Right kidney (tissue), 1 donor: ENCODE measurements around the gene MYL4.
"Not testable (repeated sequence)": the region's sequence is repeated elsewhere in the genome, so short reads cannot be mapped to it uniquely, and the experiment has no call there.

Experiments
- DNase-seq: peaks from one replicate; pipeline ENCODE4 v3.0.0-alpha.2; 2016

MYL4 gene

DNA sequence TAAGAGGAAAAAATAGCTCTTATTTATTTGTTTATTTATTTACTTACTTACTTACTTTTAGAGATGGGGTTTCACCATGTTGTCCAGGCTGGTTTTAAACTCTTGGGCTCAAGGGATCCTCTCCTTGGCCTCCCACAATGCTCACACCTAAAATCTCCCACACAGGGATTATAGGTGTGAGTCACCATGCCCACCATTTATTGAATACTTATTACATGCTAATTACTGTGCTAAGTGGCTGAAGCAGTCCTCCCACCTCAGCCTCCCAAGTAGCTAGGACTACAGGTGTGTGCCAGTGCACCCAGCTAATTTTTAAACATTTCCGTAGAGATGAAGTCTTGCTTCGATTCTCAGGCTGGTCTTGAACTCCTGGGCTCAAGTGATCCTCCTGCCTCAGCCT lies 33.5 kb downstream of the MYL4 start:
- no peak for DNase-seq

- no peak for DNase-seq
Observed at GRCh38 chr17:47243737-47244598, 34.8 kb downstream of the MYL4 start.

- no peak for DNase-seq
Observed at GRCh38 chr17:47244697-47245096, 35.5 kb downstream of the MYL4 start.

- DNase-seq = no peak
Observed at GRCh38 chr17:47246120-47246519, 37.0 kb downstream of the MYL4 start.

DNA sequence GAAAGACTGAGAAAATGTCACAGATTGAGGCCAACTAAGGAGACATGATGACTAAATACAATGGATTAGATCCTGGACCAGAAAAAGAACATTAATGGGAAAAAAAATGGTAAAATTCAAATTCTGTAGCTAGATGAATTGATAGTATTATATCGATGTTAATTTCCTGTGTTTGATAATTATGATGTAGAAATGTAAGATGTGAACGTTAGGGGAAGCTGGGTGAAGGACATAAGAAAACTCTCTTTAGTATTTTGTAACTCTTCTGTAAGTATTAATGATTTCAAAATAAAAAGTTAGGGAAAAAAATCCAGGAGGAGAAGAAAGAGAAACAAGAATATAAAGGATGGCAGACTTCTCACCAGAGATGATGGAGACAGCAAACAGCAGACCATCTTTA lies 41.7 kb downstream of the MYL4 start:
- no peak for DNase-seq

DNA sequence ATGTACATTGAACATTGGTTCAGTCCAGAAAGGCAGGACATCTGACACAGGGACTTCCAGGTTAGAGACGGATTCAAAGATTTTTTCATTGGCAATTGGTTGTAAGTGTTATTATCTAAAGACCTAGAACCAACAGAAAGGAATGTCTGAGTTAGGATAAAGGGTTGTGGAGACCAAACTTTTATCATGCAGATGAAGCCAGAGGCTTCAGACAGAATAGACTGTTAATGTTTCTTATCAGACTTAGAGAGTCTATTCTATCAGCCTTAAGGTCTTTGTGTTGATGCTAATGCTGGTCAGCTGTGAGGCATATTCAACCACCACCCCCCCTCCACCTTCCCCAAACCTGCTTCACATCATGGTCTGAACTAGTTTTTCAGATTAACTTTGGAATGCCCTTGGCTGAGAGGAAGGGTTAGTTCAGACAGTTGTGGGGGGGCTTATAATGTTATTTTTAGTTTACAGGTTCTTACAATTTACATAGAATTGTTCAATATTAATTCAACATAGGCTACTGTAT lies 42.3 kb downstream of the MYL4 start:
- no peak for DNase-seq

DNA sequence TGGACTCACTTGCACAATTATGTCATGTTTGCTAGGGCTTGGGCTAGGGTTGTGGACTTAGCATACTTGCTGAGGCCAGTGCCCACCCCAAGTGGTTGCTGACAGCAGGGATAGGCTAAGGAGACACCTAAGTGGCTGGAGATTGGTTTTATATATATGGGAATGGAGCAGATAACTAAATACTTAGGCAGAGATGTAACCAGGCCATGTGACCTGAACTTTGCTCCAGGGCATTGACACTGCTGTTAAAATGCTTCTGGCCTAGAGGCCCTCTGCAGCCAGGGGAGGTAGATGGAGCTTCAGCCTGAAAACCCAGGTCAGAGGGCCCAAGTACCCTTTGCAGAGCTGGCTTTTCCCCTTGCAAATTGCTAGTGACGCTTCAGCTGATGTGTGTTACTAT lies 43.1 kb downstream of the MYL4 start:
- no peak for DNase-seq

GRCh38 chr17:47252766-47253512 lies 43.8 kb downstream of the MYL4 start:
- no peak for DNase-seq

DNA sequence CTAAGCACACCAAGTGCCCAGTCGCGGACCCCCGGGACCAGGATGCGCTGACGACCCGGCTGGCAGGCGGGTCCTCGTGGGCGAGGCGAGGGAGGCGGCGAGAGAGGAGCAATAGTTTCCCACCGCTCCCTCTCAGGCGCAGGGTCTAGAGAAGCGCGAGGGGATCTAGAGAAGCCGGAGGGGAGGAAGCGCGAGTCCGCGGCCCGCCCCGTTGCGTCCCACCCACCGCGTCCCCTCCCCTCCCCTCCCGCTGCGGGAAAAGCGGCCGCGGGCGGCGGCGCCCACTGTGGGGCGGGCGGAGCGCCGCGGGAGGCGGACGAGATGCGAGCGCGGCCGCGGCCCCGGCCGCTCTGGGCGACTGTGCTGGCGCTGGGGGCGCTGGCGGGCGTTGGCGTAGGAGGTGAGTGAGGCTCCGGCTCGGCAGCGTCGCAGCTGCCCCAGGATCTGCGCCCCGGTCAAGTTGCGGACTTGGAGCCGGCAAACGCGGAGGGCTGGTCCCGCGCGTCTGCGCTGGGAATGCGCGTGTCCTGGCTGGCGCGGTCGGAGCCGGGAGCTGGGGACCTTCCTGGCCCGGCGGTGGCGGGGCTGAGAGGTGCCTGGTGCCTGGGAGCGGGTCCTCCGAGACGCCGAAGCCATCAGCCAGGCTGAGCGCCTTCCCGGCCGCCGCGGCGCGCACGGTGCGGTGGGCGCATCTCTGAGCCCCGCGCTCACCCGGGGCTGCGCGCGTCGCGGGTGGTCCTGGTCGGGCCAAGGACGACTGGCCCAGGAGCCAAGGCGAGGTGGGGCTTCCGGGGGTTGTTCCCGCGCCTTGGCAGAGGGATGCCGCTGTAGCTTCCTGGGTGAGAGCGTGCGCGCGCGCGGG lies 44.6 kb downstream of the MYL4 start, which contains the start of gene ITGB3:
TSS of gene ITGB3 (plus strand) at position 287 of the 862 bp plus-strand sequence. CDS start at position 322, 35 bp downstream.
- peak; percentile 85 for DNase-seq

DNA sequence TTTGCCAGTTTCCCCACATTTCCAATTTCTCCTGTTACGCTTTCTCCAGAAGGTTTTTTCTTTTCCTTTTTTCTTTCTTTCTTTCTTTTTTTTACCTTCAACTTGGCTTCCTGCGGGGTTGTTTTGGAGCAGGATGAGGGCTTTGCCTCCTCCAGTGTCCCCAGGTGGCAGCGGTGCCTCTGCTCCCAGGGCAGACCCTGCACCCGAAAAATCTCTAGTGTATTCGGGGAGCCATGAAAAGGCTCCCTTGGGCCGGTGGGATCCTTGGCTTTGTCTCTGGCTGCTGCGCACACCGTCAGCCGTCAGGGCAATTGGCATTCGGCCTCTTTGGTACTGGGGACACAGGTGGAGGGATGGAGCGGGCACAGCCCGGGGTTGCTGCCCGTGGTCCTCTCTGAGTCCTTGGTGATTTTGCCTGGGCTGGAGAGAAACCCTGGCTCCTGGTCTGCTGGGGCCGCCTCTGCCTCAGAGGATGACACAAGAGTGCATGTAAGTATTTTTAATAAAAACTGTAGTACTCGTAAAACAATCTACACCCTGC lies 45.3 kb downstream of the MYL4 start:
- DNase-seq = no peak

DNA sequence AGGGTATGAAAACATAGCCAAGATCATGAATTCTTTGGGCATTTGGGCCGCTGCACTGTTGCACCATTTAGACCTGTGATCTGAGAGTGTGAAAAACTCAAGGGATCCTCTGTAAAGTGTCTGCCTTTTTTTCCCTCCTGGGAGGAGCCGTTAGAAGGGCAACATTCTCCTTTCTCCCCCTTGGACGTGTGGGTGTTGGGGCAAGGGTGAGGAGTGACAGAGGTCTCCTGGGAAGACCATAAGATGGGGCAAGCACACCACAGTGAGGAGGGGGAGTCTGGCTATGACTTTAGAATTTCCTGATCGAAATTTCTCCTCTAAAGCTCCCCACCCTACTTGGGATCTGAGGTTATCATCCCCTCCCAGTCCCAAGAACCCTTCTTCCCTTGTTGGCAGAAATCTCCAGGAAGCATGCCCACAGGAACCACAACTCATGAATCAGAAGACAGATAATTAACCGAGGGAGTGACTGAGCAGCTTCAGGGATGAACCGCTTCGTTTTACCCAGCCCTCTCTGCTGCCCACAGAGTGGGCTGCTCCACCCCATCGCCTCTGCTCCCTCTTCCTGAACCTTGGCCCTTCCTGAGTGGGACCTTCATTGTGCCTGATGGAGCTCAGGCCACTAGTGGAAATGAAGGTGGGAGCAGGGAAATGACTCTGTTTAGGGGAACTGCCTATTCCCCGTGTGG lies 48.6 kb downstream of the MYL4 start:
- DNase-seq = peak; percentile 35

DNA sequence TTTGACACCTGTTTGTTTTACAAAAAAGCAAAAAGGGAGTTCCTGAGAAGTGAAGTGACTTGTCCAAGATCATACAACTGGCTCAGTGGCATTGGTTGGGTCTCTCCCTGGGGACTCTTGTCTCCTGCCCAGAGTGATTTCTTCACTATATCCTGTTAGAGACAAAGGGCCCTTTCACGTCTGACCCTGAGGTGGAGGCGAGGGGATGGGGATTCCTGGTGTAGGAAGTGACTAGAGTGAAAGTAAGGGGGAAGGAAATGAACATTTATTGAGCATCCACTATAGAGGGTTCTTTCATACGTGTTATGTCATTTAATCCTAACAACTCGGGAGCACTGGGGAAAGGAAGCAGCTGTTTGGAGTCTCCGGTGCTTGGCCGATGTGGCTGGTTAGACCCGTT lies 53.4 kb downstream of the MYL4 start:
- DNase-seq = no peak

GRCh38 chr17:47264166-47264565 lies 55.0 kb downstream of the MYL4 start:
- no peak for DNase-seq

DNA sequence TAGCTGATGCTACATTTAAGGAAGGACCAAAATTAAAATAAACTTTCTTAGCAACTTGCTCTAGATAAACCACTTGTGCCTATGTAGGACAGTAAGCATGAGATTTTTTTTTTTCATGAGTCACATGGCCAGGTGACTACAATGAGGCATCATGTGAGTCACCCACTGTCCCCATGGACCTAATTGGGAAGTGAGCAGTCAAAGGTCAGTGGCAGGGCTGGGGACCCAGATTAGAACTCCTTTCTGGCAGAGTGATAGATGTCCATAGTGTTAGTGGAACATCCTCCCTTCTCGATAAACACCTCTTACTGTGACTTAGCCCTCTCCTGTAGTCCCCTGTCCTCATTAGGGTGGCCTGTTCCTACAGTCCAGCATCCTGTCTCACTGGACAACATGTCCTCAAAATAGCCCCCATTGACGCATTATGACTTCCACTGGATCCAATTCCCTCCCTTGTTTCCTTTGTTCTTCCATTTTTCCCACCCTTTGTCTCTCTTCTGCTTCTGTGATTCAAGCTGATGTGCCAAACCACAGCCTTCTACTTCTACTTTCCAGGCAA lies 56.9 kb downstream of the MYL4 start:
- no peak for DNase-seq

DNA sequence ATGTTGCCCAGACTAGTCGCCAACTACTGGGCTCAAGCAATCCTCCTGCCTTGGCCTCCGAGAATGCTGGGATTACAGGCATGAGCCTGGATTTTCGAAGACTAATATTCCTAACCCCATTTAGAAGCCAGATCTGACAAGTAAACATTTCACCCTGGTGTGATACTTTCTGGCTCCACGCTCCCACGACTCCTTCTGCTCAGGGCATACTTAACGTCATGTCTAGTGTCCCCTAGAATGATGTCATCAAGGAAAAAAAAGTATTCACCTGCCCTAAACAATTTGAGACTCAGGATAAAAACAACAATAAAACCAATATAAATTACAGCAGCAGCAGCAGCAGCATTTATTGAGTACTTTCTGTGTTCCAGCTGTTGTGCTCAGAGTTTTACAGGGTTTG lies 57.6 kb downstream of the MYL4 start:
- DNase-seq = no peak

GRCh38 chr17:47267354-47267828 lies 58.2 kb downstream of the MYL4 start:
- DNase-seq = no peak

DNA sequence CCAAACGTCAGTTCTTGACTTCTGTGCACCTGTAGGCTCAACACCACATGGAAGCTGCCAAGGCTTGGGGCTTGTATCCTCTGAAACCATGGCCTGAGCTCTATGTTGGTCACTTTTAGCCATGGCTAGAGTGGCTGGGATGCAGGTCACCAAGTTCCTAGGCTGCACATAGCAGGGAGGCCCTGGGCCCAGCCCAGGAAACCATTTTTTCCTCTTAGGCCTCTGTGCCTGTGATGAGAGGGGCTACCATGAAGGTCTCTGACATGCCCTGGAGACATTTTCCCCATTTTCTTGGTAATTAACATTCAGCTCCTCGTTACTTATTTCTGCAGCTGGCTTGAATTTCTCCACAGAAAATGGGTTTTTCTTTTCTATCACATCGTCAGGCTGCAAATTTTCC lies 59.8 kb downstream of the MYL4 start:
- DNase-seq = not testable (repeated sequence)

GRCh38 chr17:47269561-47270280 lies 60.6 kb downstream of the MYL4 start:
- not testable (repeated sequence) for DNase-seq

GRCh38 chr17:47270946-47271705 lies 62.0 kb downstream of the MYL4 start:
- DNase-seq = no peak
